DND-41 (cell line): ENCODE data around the gene FAM227A.
A peak's percentile ranks its signal among the peaks of the same experiment; 100 is the strongest.

ENCODE experiments used
- ATAC-seq: fragments of 200-7000 bp; cut with Tn5 transposase; 3 replicates; pipeline ENCODE4 v1.9.1; 2021; ENCODE audit warnings: low read depth; ENCODE audit not compliant: insufficient read depth
- DNase-seq: peaks from one replicate; pipeline ENCODE4 v3.0.0-alpha.2; 2020
- H2AFZ ChIP-seq: 2 replicates; pipeline ENCODE4 v1.6.0; 2012; ENCODE audit warnings: low read depth, low read length
- H3K27ac ChIP-seq: 2 replicates; pipeline ENCODE4 v1.5.1; 2012; ENCODE audit warnings: low read length, inconsistent platforms
- H3K27me3 ChIP-seq: fragments of 200-600 bp; sonication (generic); 2 replicates; pipeline ENCODE4 v1.6.0; 2012; ENCODE audit warnings: low read length, mild to moderate bottlenecking, inconsistent platforms; ENCODE audit not compliant: insufficient read depth, poor library complexity
- H3K36me3 ChIP-seq: 2 replicates; pipeline ENCODE4 v1.5.1; 2012; ENCODE audit warnings: low read length, inconsistent platforms; ENCODE audit not compliant: insufficient read depth
- H3K4me1 ChIP-seq: 2 replicates; pipeline ENCODE4 v1.5.1; 2012; ENCODE audit warnings: mild to moderate bottlenecking, low read length; ENCODE audit not compliant: insufficient read depth
- H3K4me2 ChIP-seq: 2 replicates; pipeline ENCODE4 v1.6.0; 2012; ENCODE audit warnings: mild to moderate bottlenecking, moderate library complexity, low read length, inconsistent platforms; ENCODE audit not compliant: insufficient read depth
- H3K4me3 ChIP-seq, 2 experiments: fragments of 200-600 bp in 1 of 2; shearing (Covaris generic) in 1 of 2; 2 replicates each; pipeline ENCODE4 v1.5.1; 2012 to 2016; ENCODE audit warnings: inconsistent platforms in 2 of 2, low read length in 2 of 2, mild to moderate bottlenecking in 2 of 2, low read depth in 1 of 2, moderate library complexity in 1 of 2
- H3K79me2 ChIP-seq: 2 replicates; pipeline ENCODE4 v1.6.0; 2012; ENCODE audit warnings: low read length, inconsistent platforms; ENCODE audit not compliant: insufficient read depth
- H3K9ac ChIP-seq: 2 replicates; pipeline ENCODE4 v1.6.0; 2012; ENCODE audit warnings: low read depth, mild to moderate bottlenecking, inconsistent platforms, low read length, moderate library complexity
- H3K9me3 ChIP-seq: 2 replicates; pipeline ENCODE4 v1.5.1; 2012; ENCODE audit warnings: low read length, moderate library complexity, mild to moderate bottlenecking, inconsistent platforms; ENCODE audit not compliant: insufficient read depth, severe bottlenecking
- H4K20me1 ChIP-seq: 2 replicates; pipeline ENCODE4 v1.6.0; 2012; ENCODE audit warnings: low read length; ENCODE audit not compliant: insufficient read depth
- CTCF ChIP-seq: IDR thresholded peaks from 2 replicates; pipeline ENCODE4 v1.5.1; 2012; ENCODE audit warnings: borderline replicate concordance, low read length, moderate library complexity, mild to moderate bottlenecking; ENCODE audit not compliant: poor library complexity, severe bottlenecking; ENCODE audit errors: extremely low read depth
- EZH2 ChIP-seq: IDR thresholded peaks from 3 replicates; pipeline ENCODE4 v1.6.1; 2012; ENCODE audit warnings: borderline replicate concordance, low read depth, mild to moderate bottlenecking, moderate library complexity, low read length, inconsistent platforms; ENCODE audit not compliant: severe bottlenecking

Gene FAM227A

GRCh38 chr22:38572065-38572464 lies 84.1 kb downstream of the FAM227A start:
- H3K36me3 ChIP-seq = no peaks in the 10 kb centered on the region
- no peak for ATAC-seq
- H3K9me3 ChIP-seq = no peaks in the 10 kb centered on the region
- H3K4me2 ChIP-seq = peak overlapping the region; percentile 86; the same call in 1 of the 2 replicates
- TF ChIP-seq CTCF (peak; percentile 52), EZH2 (no peak)
- H3K27ac ChIP-seq = no peak overlapping the region
- peaks cover 9% of the 10 kb centered on the region for H3K79me2 ChIP-seq
- DNase-seq = peak; percentile 23
- H3K4me1 ChIP-seq = peaks cover 21% of the 10 kb centered on the region
- no peak overlapping the region for H3K9ac ChIP-seq
- no peak overlapping the region for H3K4me3 ChIP-seq
- no peaks in the 10 kb centered on the region for H3K27me3 ChIP-seq
- no peaks in the 10 kb centered on the region for H4K20me1 ChIP-seq
- no peak overlapping the region for H2AFZ ChIP-seq

GRCh38 chr22:38570779-38571364 lies 85.3 kb downstream of the FAM227A start:
- peaks cover 21% of the 10 kb centered on the region for H3K4me1 ChIP-seq
- ATAC-seq (peak; percentile 58), DNase-seq (peak; percentile 65)
- H3K4me2 ChIP-seq = peak overlapping the region; percentile 86
- H4K20me1 ChIP-seq = no peaks in the 10 kb centered on the region
- H3K9ac ChIP-seq = peak overlapping the region; percentile 89
- peak overlapping the region; percentile 95 for H3K27ac ChIP-seq
- H3K79me2 ChIP-seq = peaks cover 9% of the 10 kb centered on the region
- peak; percentile 53 for TF ChIP-seq CTCF
- TF ChIP-seq EZH2 = no peak
- H2AFZ ChIP-seq = peak overlapping the region; percentile 99
- no peaks in the 10 kb centered on the region for H3K36me3 ChIP-seq
- no peaks in the 10 kb centered on the region for H3K27me3 ChIP-seq
- H3K9me3 ChIP-seq = no peaks in the 10 kb centered on the region
- H3K4me3 ChIP-seq = peak overlapping the region; percentile 27 to 68

- H4K20me1 ChIP-seq = no peaks in the 10 kb centered on the region
- DNase-seq (peak; percentile 97), ATAC-seq (peak; percentile 89)
- H3K4me1 ChIP-seq = peaks cover 21% of the 10 kb centered on the region
- H3K27me3 ChIP-seq = no peaks in the 10 kb centered on the region
- H3K9me3 ChIP-seq = no peaks in the 10 kb centered on the region
- peak within 1 kb of the TSS; percentile 27 to 68 for H3K4me3 ChIP-seq
- peaks cover 9% of the 10 kb centered on the region for H3K79me2 ChIP-seq
- H3K36me3 ChIP-seq = no peaks in the 10 kb centered on the region
- H2AFZ ChIP-seq = peak within 1 kb of the TSS; percentile 99
- peak within 1 kb of the TSS; percentile 89 for H3K9ac ChIP-seq
- H3K27ac ChIP-seq = peak within 1 kb of the TSS; percentile 95
- TF ChIP-seq EZH2 = no peak
- no peak for TF ChIP-seq CTCF
- H3K4me2 ChIP-seq = peak within 1 kb of the TSS; percentile 86
Observed at GRCh38 chr22:38569972-38570778, 86.0 kb downstream of the FAM227A start, which contains the start of gene DMC1. DMC1 (minus strand) TSS chr22:38570183; CDS start chr22:38568256, 1,927 bp downstream.
